ENCODE data around the gene CD3G. TPM values are rescaled to one million over a fixed set of nuclear protein-coding genes. Genes with fewer than 3 reads are reported as not detected.

The CD3G gene
- total RNA-seq, 2 donors from 2014 or later, result not detected

GRCh38 chr11:118301600-118302195, 42.4 kb upstream of the CD3G start:
- no peak for DNase-seq
- no peaks in the 10 kb centered on the region for H3K9me3 Mint-ChIP-seq
- H3K9ac ChIP-seq (ENCODE audit: extremely low read depth, low read length, poor library complexity, severe bottlenecking), result no peak overlapping the region
- TF ChIP-seq CTCF (conservative IDR thresholded peaks at IDR 0.05), result no peak
- no peaks in the 10 kb centered on the region for H3K36me3 ChIP-seq (ENCODE audit: control insufficient read depth, insufficient read depth, low read length)
- peaks cover 27% of the 10 kb centered on the region for H3K27me3 Mint-ChIP-seq (ENCODE audit: insufficient read depth)
- H3K27ac ChIP-seq (ENCODE audit: low read depth, low read length), result no peak overlapping the region
- no peaks in the 10 kb centered on the region for H3K9me3 ChIP-seq (ENCODE audit: control insufficient read depth, low read length)
- WGBS, 2 experiments (ENCODE audit: insufficient coverage in 1 of 2, insufficient read length in 1 of 2), result 69 to 72% methylated on average over 5 to 8 of the region's 8 CpGs
- H3K4me3 Mint-ChIP-seq, result no peak overlapping the region
- H3K27me3 ChIP-seq (ENCODE audit: control insufficient read depth, insufficient read depth, low read length, poor library complexity, severe bottlenecking), result peaks cover 18% of the 10 kb centered on the region
- peaks cover 7% of the 10 kb centered on the region for H3K4me1 Mint-ChIP-seq
- H3K4me3 ChIP-seq (ENCODE audit: low read length), result no peak overlapping the region
- no peaks in the 10 kb centered on the region for H3K4me1 ChIP-seq (ENCODE audit: control insufficient read depth, insufficient read depth, low read length)
- H3K36me3 Mint-ChIP-seq (ENCODE audit: low read depth), result no peaks in the 10 kb centered on the region
- H3K27ac Mint-ChIP-seq, result no peak overlapping the region

GRCh38 chr11:118304227-118304567, 39.9 kb upstream of the CD3G start:
- DNase-seq, result no peak
- no peak overlapping the region for H3K4me3 Mint-ChIP-seq
- Histone ChIP-seq H3K36me3 (ENCODE audit: control insufficient read depth, insufficient read depth, low read length) (no peaks in the 10 kb centered on the region), H3K9me3 (ENCODE audit: control insufficient read depth, low read length) (no peaks in the 10 kb centered on the region), H3K27me3 (ENCODE audit: control insufficient read depth, insufficient read depth, low read length, poor library complexity, severe bottlenecking) (peaks cover 18% of the 10 kb centered on the region), H3K27ac (ENCODE audit: low read depth, low read length) (no peak overlapping the region), H3K9ac (ENCODE audit: extremely low read depth, low read length, poor library complexity, severe bottlenecking) (no peak overlapping the region), H3K4me1 (ENCODE audit: control insufficient read depth, insufficient read depth, low read length) (no peaks in the 10 kb centered on the region), H3K4me3 (ENCODE audit: low read length) (no peak overlapping the region)
- TF ChIP-seq CTCF (conservative IDR thresholded peaks at IDR 0.05), result no peak
- no peaks in the 10 kb centered on the region for H3K36me3 Mint-ChIP-seq (ENCODE audit: low read depth)
- H3K27me3 Mint-ChIP-seq (ENCODE audit: insufficient read depth), result peaks cover 27% of the 10 kb centered on the region
- no peaks in the 10 kb centered on the region for H3K9me3 Mint-ChIP-seq
- no peak overlapping the region for H3K27ac Mint-ChIP-seq
- 71 to 100% methylated on average over 1 of the region's 1 CpG for WGBS, 2 experiments (ENCODE audit: insufficient coverage in 1 of 2, insufficient read length in 1 of 2)
- peaks cover 7% of the 10 kb centered on the region for H3K4me1 Mint-ChIP-seq

GRCh38 chr11:118304568-118305248, 39.4 kb upstream of the CD3G start, which contains the start of gene CD3E:
Gene CD3E, plus strand, starts transcription at chr11:118304730. Its CDS starts 223 bp downstream, at chr11:118304953.
- Histone ChIP-seq H3K4me3 (ENCODE audit: low read length) (no peak within 1 kb of the TSS), H3K4me1 (ENCODE audit: control insufficient read depth, insufficient read depth, low read length) (no peaks in the 10 kb centered on the region), H3K27me3 (ENCODE audit: control insufficient read depth, insufficient read depth, low read length, poor library complexity, severe bottlenecking) (peaks cover 18% of the 10 kb centered on the region), H3K27ac (ENCODE audit: low read depth, low read length) (no peak within 1 kb of the TSS), H3K9me3 (ENCODE audit: control insufficient read depth, low read length) (no peaks in the 10 kb centered on the region), H3K36me3 (ENCODE audit: control insufficient read depth, insufficient read depth, low read length) (no peaks in the 10 kb centered on the region), H3K9ac (ENCODE audit: extremely low read depth, low read length, poor library complexity, severe bottlenecking) (no peak within 1 kb of the TSS)
- Mint-ChIP-seq H3K4me1 (peaks cover 7% of the 10 kb centered on the region), H3K27ac (no peak within 1 kb of the TSS), H3K27me3 (ENCODE audit: insufficient read depth) (peaks cover 27% of the 10 kb centered on the region), H3K9me3 (no peaks in the 10 kb centered on the region), H3K4me3 (no peak within 1 kb of the TSS), H3K36me3 (ENCODE audit: low read depth) (no peaks in the 10 kb centered on the region)
- no peak for TF ChIP-seq CTCF (conservative IDR thresholded peaks at IDR 0.05)
- no peak for DNase-seq
- 90 to 100% methylated on average over 5 to 8 of the region's 8 CpGs for WGBS, 2 experiments (ENCODE audit: insufficient coverage in 1 of 2, insufficient read length in 1 of 2)

All from endodermal cell (in vitro differentiated cells).